Superior temporal gyrus (tissue), 1 donor: ENCODE results near the gene LCP2.

Experiments
- DNase-seq: peaks from one replicate; pipeline ENCODE4 v3.0.0-alpha.2; 2016; ENCODE audit errors: extremely low spot score

Gene LCP2

DNA sequence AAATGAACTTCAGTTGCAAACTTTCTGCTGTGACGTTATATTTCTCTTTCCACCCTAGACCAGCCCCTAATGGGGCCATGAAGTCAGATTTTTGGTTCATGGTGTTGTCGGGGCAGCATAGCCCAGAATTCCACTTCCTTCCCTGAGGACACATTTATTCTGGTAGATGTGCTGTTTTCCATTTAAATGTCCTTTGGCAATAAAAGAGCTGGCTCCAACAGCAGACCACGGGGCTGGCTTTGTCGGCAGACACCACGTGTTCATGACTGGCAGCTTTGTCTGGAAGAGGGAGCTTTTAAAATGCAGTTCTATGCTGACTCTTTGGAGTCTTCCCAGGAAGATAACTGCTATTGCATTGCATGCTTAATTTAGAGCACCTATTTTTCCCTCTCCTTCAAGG lies 17.6 kb upstream of the LCP2 start:
- DNase-seq, result peak; percentile 96

DNA sequence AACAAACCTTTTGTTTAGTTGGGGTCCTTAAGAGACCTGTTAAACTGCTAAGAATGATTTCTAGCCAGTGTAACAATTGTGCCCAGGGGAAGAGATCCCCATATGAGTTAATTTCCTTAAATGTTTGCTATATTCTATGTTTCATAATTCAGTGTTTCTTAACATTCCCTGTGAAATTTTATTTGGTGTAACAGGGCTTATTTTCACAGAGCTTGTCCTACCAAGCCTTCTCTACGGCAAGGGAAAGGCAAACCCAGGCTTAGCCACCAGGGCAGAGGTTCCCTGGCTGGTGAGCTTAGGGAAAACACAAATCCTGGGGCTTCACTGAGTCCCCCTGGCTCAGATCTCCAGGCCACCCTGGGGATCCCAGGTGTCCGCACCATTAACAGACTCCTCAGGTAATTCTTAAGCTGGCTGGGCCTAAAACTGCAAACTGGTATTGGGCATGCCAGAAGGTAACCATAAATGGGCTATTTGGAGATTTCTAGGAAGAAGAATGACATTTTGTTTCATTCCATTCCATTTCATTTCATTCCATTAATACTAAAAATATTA lies 17.0 kb upstream of the LCP2 start:
- no peak for DNase-seq

DNA sequence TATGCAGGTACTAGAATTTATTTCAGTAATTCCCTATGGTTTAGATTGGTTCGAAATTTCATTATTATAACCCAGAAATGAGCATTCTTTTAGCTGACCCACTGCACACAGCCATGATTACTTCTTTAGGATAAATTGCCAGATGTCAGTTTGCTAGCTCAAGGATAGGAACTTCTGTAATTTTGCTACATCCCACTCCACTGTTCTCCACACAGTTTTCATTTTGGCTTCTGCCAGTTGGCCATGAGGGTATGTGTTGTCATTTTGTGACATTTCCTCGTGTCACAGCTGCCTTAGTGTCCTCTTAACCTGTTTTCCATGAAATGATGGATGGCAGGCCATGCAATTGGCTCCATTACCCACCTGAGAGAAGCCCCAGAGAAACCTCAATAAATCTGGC lies 16.2 kb upstream of the LCP2 start:
- DNase-seq, result no peak

DNA sequence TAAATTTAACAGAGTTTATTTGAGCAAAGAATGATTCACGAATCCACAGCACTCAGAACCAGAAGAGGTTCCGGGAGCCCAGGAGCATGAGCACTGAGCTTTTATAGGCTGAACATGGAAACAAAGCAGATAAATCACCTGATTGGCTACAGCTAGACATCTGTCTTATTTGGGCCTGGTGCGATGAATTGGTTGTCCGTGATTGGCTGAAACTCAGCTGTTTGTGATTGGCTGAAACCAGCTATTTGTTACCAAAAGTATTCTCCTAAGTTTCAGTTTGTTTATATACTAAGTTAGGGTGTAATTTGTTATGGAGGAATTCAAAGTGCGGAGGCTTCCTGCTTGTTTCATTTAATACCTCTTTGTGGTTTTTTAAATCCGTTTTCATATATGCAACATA lies 15.8 kb upstream of the LCP2 start:
- no peak for DNase-seq

DNA sequence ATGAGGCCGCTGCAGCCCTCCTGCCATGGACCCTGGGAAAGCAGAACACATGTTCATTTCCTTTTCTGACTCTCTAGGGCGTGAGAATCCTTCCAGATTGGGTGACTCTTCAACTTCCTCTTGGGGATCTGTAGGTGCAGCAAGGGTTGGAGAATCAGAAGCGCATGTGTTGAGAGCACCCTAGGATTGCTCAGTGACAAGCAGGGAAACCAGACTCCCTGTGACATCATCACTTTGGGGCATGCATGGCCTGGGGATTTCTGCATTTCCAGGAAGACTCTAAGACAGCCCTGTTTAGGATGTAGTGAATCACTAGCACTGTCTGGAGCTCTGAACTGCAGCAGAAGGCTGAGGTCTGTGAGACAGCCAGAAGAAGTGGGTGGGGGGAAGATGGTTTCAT lies 15.1 kb upstream of the LCP2 start:
- no peak for DNase-seq

DNA sequence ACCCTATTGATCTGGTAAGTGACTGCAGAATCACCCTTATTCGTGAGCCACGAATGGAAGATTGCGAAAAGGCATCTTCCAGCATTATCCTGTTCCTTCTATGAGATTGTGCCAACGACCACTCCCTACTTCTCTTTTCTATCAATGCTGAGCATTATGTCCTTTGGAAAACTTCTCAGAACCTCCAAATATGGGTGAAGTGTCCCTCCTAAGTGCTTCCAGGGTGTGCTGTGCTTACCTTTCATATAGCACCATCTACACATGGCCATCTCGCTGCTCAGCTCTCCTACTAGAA lies 14.7 kb upstream of the LCP2 start:
- DNase-seq, result no peak

- no peak for DNase-seq
Measured at GRCh38 chr5:170311511-170312300, 14.1 kb upstream of the LCP2 start.

- DNase-seq, result peak; percentile 48
Measured at GRCh38 chr5:170310256-170310926, 12.8 kb upstream of the LCP2 start.

DNA sequence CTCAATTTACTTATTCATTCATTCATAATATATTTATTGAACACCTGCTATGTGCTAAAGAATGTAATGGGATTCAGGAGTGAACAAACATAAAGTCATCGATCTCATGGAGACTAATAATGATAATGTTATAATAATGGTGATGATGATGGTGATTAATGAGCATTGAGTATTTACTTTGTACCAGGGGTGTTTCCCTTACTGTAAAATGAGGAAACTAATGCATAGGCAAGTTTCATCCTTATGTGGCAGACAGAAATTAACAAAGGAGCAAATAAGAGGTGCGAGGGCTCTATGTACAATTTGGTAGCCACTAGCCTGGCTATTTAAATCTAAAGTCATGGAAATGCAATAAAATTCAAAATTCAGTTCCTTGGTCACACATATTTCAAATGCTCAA lies 11.1 kb upstream of the LCP2 start:
- no peak for DNase-seq

DNA sequence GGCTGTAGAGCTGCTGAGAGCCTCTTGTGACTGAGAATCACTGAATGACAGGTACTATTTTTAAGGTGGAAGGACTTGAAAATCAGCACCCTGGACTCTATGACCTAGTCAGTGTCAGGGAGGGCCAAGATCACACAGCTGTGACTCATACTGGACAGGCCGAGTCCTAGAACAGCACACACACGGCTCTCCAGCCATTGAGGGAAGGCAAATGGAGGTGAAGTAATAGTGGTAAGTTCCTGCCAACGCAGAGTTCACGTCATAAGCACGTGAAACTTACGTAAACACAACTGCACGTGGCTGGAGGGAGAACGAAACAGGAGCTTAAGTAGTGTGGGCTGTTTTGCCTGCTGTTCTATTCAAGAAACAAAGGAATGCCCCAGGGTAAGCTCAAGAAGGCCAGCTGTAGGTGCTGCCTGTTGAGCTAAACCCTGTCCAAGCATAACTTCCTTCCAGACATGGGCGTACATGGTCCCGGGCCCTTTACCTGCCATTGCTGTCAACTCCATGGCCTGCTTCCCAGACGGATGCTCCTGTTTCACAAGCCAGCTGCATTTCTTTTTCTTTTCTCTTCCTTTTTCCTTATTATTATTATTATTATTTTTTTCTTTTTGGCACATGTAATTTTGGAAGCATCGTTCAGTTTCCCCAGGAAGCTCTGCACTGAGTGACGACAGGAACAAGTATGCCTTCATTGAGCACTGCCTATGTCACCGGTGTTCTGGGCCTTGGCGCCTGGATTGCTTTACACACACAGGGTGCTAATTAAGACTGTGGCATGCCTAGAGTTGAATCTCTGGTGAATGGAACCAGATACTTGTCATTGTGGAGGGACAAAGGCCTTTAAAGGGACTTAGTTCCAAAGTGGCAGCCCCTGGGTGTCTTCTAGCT lies 10.2 kb upstream of the LCP2 start:
- no peak for DNase-seq

DNA sequence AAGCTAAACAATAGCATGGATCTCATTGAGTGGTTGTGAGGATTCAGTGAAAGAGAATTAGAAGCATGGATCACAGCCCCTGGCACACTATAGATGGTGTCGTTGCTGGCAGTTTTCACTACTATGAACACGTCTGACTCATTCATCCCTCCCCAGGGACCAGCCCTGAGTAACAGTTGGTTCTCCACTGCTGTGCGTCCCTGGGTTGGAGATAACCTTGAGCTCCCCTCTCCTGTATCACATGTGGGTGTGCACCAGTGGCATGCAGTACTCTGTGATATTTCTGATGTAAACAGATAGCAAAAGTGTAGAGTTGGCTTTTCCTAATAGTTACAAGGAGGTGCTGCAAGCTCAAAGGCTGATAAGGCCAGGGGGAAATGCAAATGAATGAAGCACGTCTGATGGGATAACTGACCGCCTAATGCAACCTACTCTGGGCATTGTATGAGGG lies 8.8 kb upstream of the LCP2 start:
- no peak for DNase-seq

DNA sequence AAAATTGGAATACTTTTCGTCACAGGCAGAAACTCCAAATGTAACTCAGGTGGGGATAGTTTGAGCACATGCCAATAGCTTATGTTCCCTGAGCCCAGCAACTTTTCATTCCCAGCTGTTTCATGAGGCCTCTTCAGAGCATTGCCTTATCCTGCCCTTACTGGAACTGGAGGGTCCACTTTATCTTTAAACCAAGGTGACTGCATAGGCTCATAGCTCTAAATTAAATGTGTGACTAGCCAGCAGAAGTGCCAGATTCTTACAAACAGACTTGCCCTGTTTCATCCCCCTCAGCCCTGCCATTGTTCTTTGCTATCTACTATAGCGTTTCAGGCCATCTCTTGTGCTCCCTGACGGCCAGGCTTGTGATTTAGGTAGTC lies 8.1 kb upstream of the LCP2 start:
- DNase-seq, result no peak

GRCh38 chr5:170305016-170305645 lies 7.6 kb upstream of the LCP2 start:
- no peak for DNase-seq

GRCh38 chr5:170303549-170303948 lies 6.0 kb upstream of the LCP2 start:
- DNase-seq, result no peak

- no peak for DNase-seq
Measured at GRCh38 chr5:170302653-170303501, 5.3 kb upstream of the LCP2 start.

DNA sequence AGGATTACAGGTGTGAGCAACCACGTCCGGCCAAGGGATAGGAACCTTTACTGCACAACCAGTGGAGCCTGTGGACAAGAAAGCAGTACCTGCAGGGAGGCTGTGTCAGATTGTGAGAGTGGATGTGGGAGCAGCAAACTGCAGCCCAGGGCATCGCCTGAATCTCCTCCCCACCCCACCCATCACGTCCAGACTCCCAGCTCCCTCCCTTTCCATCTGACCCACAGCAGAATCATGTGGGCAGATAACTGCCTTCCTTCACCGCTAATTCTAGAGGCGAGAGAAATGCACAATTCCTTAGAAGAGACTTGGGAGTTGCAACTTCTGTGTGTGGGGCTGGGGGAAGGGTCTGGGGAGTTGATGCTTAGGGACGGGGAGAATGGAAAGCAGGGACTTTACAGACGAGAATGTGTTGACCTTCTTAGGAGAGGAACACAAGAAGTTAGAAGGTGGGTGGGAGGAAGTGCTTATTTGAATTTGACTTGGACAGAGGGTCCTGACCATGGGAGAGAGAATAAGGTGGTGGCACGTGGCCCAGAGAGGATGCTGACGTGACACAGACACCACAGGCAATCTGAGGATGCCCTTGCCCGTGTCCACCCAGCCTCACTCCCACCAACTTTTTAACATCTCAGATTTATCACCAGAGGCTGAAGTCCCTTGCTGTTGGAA lies 4.5 kb upstream of the LCP2 start:
- DNase-seq, result no peak

DNA sequence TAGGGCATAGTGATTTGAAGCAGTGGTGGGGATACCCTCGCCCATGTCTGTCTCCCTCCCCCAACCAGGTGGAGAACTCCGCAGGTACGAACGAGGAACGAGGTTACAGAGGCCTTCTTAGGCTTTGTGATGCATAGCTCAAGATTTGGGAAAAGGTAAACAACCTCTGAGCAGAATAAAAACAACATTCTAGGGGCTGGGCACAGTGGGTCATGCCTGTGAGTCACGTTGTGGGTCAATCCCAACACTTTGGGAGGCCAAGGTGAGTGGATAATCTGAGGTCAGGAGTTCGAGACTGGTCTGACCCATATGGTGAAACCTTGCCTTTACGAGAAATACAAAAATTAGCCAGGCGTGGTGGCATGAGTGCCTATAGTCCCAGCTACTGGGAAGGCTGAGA lies 3.6 kb upstream of the LCP2 start:
- DNase-seq, result no peak

- DNase-seq, result no peak
Measured at GRCh38 chr5:170300361-170301013, 2.9 kb upstream of the LCP2 start.

DNA sequence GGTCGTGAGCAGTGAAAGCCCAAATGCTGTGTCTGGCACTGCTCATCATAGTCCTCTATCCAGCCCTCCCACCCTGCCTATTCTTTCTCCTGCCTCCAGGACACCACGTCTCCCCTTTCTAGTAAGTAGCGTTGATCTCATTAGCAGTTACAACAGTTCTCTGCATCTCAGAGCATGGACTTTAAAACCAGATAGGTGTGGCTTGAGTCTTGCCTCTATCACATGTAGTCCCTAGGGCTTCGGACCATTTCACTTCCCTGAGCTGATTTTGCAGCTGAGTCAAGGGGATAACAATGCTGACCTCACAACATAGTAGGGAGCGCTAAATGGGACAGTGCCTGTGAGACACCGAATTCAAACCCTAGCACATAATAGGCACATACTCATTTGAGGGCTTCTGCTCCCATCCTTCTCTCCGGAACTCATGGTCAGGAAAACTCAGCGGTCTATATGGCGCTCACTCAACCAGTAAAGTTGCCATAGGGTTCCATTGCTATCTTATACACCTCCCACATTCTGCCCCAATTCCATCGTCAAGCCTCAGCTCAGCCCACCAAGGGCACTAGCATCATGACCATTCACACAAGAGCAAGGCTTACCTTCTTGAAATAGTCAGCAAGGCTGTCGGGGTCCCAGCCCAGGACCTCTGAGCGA lies 515 bp downstream of the LCP2 start:
- no peak for DNase-seq
